Fibroblast of the conjunctiva (primary cell): ENCODE results near the gene RCN2.
A peak's percentile ranks its signal among the peaks of the same experiment; 100 is the strongest.

ENCODE experiments used
- DNase-seq: peaks from one replicate; pipeline ENCODE4 v3.0.0-alpha.2; 2010; ENCODE audit warnings: low read depth

The RCN2 gene

GRCh38 chr15:76932135-76932966, 802 bp downstream of the RCN2 start:
- no peak for DNase-seq

DNA sequence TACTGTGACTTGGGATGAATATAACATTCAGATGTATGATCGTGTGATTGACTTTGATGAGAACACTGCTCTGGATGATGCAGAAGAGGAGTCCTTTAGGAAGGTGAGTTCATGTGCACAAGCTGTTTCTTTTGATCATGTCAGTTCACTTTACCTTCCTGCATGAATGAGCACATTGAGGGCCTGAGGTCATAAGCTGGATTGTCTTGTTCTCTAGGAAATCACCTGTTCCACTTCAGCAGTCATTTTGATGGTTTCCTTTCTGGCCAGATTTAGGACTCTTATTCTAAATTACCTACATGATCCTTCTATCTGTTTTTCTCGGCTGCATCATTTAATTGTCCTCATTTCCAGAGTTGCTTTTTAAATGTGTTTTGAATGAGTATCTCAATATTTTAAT, 4.1 kb downstream of the RCN2 start:
- no peak for DNase-seq

DNA sequence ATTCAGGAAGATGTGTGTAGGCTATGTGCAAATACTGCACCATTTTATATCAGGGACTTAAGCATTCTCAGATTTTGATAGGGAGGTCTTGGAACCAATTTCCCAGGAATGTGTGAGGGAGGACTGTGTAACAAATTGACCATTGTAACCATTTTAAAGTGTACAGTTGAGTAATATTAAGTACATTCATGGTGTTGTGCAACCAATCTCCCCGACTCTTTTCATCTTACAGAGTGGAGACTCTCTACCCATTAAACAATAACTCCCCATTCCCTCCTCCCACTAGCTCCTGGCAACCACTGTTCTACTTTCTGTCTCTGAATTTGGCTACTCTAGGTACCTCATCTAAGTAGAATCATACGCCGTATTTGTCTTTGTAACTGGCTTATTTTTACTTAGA, 5.1 kb downstream of the RCN2 start:
- DNase-seq = no peak

GRCh38 chr15:76938752-76939151, 7.2 kb downstream of the RCN2 start:
- DNase-seq = no peak

- peak; percentile 33 for DNase-seq
These were observed 8.2 kb downstream of the RCN2 start for GRCh38 chr15:76939715-76940114.

GRCh38 chr15:76941636-76942035, 10.1 kb downstream of the RCN2 start:
- DNase-seq = no peak

- DNase-seq = no peak
These were observed 10.8 kb downstream of the RCN2 start for GRCh38 chr15:76942331-76942730.

GRCh38 chr15:76945494-76946093, 14.0 kb downstream of the RCN2 start:
- DNase-seq = no peak

DNA sequence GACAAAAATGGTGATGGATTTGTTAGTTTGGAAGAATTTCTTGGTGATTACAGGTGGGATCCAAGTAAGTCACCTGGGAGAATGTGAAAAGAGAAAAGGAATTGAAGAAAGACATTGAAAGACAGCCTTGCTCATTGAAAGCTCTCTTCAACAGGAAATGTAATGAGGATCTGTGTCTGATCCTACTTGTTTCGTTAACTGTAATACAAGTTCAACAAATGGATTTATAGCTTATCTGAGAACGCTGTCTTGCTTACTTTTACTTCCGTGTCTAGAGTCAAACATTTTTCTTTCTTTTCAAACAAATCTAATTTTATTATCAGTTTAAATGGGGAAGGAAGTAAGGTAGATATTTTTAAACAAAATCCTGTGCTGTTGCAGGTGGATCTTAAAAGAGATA, 15.9 kb downstream of the RCN2 start:
- DNase-seq = no peak

GRCh38 chr15:76951220-76951619, 19.7 kb downstream of the RCN2 start:
- DNase-seq = no peak

GRCh38 chr15:76953913-76954312, 22.4 kb downstream of the RCN2 start:
- no peak for DNase-seq

GRCh38 chr15:76954744-76955143, 23.2 kb downstream of the RCN2 start:
- no peak for DNase-seq

GRCh38 chr15:76961268-76962011, 29.9 kb downstream of the RCN2 start:
- no peak for DNase-seq

- no peak for DNase-seq
These were observed 30.9 kb downstream of the RCN2 start for GRCh38 chr15:76962337-76963013.

GRCh38 chr15:76963596-76963995, 32.0 kb downstream of the RCN2 start:
- DNase-seq = no peak

DNA sequence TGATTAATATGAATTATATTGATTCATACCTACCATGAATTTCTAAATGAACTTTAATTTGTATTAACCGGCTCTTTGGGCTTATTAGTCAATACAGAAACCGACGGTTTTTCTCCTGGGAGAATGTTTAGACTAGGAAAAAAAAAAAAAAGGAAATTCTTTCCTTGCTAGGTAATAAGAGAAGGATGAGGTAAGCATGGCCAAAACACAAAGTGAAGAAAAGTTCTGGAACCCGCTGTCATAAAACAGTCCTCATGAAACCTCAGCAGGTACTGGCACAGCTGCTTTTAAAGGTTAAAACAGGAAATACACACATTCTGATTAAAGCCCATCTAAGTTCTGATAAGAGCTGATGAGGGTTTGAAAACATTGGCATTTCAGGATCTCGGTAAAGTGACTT, 32.6 kb downstream of the RCN2 start:
- no peak for DNase-seq

GRCh38 chr15:76966051-76966450, 34.5 kb downstream of the RCN2 start:
- peak; percentile 29 for DNase-seq

- no peak for DNase-seq
These were observed 35.5 kb downstream of the RCN2 start for GRCh38 chr15:76967067-76967466.

GRCh38 chr15:76968306-76968705, 36.8 kb downstream of the RCN2 start:
- DNase-seq = no peak

DNA sequence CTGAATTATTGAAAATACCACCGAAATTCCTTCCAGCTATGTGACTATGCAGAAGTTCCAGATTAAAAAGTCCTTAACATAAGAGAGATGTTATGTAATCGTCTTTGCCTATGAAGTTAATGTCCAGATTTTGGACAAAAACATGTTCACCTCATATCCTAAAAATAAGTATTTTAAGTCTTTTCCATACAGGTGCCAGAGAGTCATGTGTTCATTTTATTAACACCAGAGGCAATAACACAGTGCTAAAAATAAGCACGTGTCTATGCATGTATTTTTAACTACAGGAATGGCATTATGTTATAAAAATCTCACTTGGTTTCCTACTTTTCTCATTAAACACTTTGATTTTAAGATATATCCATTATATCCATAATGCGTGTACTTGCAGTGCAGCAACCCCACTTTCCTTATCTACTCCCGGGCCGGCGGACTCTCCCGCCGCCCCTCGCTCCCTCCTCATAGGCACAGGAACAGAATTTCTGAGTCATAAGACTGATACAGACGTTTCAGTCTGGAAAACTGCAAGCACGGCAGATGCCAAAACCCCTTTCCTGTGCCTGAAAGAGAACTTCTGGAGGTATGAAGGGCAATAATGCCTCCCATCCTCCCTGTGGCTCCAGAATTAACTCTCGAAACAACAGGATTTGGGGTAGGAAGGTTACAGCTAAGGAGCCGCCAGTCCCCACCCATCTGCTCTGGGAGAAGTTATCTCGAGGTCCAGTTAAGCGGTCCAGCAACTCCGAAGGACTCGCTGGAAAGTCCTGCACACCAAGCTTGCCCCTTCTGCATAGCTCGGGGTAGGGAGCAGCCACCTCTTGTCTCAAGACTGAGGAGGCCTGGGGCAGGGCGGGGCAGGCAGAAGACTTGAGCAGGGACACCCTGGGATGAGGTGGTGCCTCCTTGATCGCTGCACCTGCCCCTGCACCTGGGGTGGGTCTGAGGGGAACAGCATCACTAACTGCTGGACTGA, 41.1 kb downstream of the RCN2 start:
- DNase-seq = no peak

- no peak for DNase-seq
These were observed 41.8 kb downstream of the RCN2 start for GRCh38 chr15:76973362-76973743.
